Astrocyte (in vitro differentiated cells and primary cell): ENCODE results near the gene PODNL1. TPM values are rescaled to one million over a fixed set of nuclear protein-coding genes. Genes with fewer than 3 reads are reported as not detected.

ENCODE experiments used
- DNase-seq: peaks from one replicate; pipeline ENCODE4 v3.0.0-alpha.2; 2010; ENCODE audit warnings: low read depth
- FAIRE-seq: peaks from 2 replicates; lab custom pipeline; 2011; peaks lifted over from hg19 to GRCh38; lab: Jason Lieb, UNC
- H2AFZ ChIP-seq: 2 replicates; pipeline ENCODE4 v1.6.0; 2012; ENCODE audit warnings: low read depth, low read length, inconsistent platforms
- H3K27ac ChIP-seq: 2 replicates; pipeline ENCODE4 v1.5.1; 2011; ENCODE audit warnings: low read depth, low read length, inconsistent platforms
- H3K27me3 ChIP-seq: 2 replicates; pipeline ENCODE4 v1.6.0; 2011; ENCODE audit warnings: low read length, inconsistent platforms; ENCODE audit not compliant: insufficient read depth
- H3K36me3 ChIP-seq: 2 replicates; pipeline ENCODE4 v1.5.1; 2011; ENCODE audit warnings: low read length, inconsistent platforms; ENCODE audit not compliant: insufficient read depth
- H3K4me1 ChIP-seq: 2 replicates; pipeline ENCODE4 v1.5.1; 2011; ENCODE audit warnings: low read length, inconsistent platforms; ENCODE audit not compliant: insufficient read depth
- H3K4me2 ChIP-seq: 2 replicates; pipeline ENCODE4 v1.6.0; 2012; ENCODE audit warnings: low read length, inconsistent platforms
- H3K4me3 ChIP-seq: 2 replicates; pipeline ENCODE4 v1.5.1; 2011; ENCODE audit warnings: low read depth, mild to moderate bottlenecking, low read length, inconsistent platforms; ENCODE audit not compliant: insufficient read depth
- H3K79me2 ChIP-seq: 2 replicates; pipeline ENCODE4 v1.6.0; 2012; ENCODE audit warnings: mild to moderate bottlenecking, low read length, inconsistent platforms; ENCODE audit not compliant: insufficient read depth
- H3K9ac ChIP-seq: 2 replicates; pipeline ENCODE4 v1.6.0; 2012; ENCODE audit warnings: mild to moderate bottlenecking, low read length, inconsistent platforms
- H3K9me3 ChIP-seq: 2 replicates; pipeline ENCODE4 v1.5.1; 2012; ENCODE audit warnings: low read depth, mild to moderate bottlenecking, low read length, inconsistent platforms; ENCODE audit not compliant: insufficient read depth
- H4K20me1 ChIP-seq: 2 replicates; pipeline ENCODE4 v1.6.0; 2012; ENCODE audit warnings: low read length, inconsistent platforms; ENCODE audit not compliant: insufficient read depth
- H3K27ac Mint-ChIP-seq: one replicate; pipeline ENCODE4 v1.8.0; 2021; ENCODE audit warnings: mild to moderate bottlenecking, mixed read lengths; ENCODE audit not compliant: unreplicated experiment
- H3K27me3 Mint-ChIP-seq: one replicate; pipeline ENCODE4 v1.8.0; 2021; ENCODE audit warnings: low read depth, mixed read lengths; ENCODE audit not compliant: unreplicated experiment
- H3K36me3 Mint-ChIP-seq: one replicate; pipeline ENCODE4 v1.8.0; 2021; ENCODE audit warnings: low read depth, mixed read lengths; ENCODE audit not compliant: unreplicated experiment
- H3K4me1 Mint-ChIP-seq: one replicate; pipeline ENCODE4 v1.8.0; 2021; ENCODE audit warnings: low read depth, mixed read lengths; ENCODE audit not compliant: unreplicated experiment
- H3K4me3 Mint-ChIP-seq: one replicate; pipeline ENCODE4 v1.8.0; 2021; ENCODE audit warnings: mild to moderate bottlenecking, moderate library complexity, mixed read lengths; ENCODE audit not compliant: unreplicated experiment
- H3K9me3 Mint-ChIP-seq: one replicate; pipeline ENCODE4 v1.8.0; 2021; ENCODE audit warnings: mild to moderate bottlenecking, mixed read lengths; ENCODE audit not compliant: unreplicated experiment
- EZH2 ChIP-seq: IDR thresholded peaks from 2 replicates; pipeline ENCODE4 v1.6.1; 2012; ENCODE audit warnings: mild to moderate bottlenecking, low read length, inconsistent platforms; ENCODE audit not compliant: insufficient read depth
- total RNA-seq: library from RNA; stranded (reverse); gene quantifications from 2 replicates; pipeline ENCODE4 v1.2.1, GENCODE V29; 2021
- TF ChIP-seq, protein P1 (sequence below): IDR thresholded peaks from 2 replicates; pipeline ENCODE4 v1.5.1; 2011; ENCODE audit warnings: low read depth, mild to moderate bottlenecking, inconsistent platforms, low read length, moderate library complexity; ENCODE audit not compliant: insufficient read depth

The PODNL1 gene
- total RNA-seq, 1 donor from 2014 or later = 3.3 TPM

DNA sequence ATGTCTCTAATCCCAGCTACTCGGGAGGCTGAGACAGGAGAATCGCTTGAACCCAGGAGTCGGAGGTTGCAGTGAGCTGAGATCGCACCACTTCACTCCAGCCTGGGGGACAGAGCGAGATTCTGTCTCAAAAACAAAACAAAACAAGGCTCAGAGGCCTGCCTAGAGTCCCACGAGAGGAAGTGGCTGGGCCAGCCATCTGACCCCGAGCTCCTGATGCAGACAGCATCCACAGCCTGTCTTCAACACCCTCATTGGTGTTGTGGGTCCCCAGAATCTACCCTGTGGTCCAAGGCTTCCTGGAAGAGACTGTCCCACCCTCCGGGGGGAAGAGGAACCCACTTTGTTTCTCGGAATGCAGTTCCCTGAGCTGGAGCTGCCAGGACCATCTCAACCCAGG, 43.2 kb upstream of the PODNL1 start:
- Mint-ChIP-seq H3K4me1 (peaks cover 7% of the 10 kb centered on the region), H3K27me3 (no peaks in the 10 kb centered on the region), H3K9me3 (no peaks in the 10 kb centered on the region), H3K4me3 (no peak overlapping the region), H3K36me3 (peaks cover 5% of the 10 kb centered on the region), H3K27ac (no peak overlapping the region)
- H3K9ac ChIP-seq = no peak overlapping the region
- FAIRE-seq (no peak), DNase-seq (no peak)
- H3K4me1 ChIP-seq = peaks cover 3% of the 10 kb centered on the region
- no peak overlapping the region for H3K27ac ChIP-seq
- TF ChIP-seq, protein P1, sequence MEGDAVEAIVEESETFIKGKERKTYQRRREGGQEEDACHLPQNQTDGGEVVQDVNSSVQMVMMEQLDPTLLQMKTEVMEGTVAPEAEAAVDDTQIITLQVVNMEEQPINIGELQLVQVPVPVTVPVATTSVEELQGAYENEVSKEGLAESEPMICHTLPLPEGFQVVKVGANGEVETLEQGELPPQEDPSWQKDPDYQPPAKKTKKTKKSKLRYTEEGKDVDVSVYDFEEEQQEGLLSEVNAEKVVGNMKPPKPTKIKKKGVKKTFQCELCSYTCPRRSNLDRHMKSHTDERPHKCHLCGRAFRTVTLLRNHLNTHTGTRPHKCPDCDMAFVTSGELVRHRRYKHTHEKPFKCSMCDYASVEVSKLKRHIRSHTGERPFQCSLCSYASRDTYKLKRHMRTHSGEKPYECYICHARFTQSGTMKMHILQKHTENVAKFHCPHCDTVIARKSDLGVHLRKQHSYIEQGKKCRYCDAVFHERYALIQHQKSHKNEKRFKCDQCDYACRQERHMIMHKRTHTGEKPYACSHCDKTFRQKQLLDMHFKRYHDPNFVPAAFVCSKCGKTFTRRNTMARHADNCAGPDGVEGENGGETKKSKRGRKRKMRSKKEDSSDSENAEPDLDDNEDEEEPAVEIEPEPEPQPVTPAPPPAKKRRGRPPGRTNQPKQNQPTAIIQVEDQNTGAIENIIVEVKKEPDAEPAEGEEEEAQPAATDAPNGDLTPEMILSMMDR = no peak
- no peak for TF ChIP-seq EZH2
- no peaks in the 10 kb centered on the region for H3K36me3 ChIP-seq
- no peak overlapping the region for H2AFZ ChIP-seq
- no peaks in the 10 kb centered on the region for H3K27me3 ChIP-seq
- peaks cover 5% of the 10 kb centered on the region for H4K20me1 ChIP-seq
- no peaks in the 10 kb centered on the region for H3K9me3 ChIP-seq
- H3K4me3 ChIP-seq = no peak overlapping the region
- no peaks in the 10 kb centered on the region for H3K79me2 ChIP-seq
- no peak overlapping the region for H3K4me2 ChIP-seq

DNA sequence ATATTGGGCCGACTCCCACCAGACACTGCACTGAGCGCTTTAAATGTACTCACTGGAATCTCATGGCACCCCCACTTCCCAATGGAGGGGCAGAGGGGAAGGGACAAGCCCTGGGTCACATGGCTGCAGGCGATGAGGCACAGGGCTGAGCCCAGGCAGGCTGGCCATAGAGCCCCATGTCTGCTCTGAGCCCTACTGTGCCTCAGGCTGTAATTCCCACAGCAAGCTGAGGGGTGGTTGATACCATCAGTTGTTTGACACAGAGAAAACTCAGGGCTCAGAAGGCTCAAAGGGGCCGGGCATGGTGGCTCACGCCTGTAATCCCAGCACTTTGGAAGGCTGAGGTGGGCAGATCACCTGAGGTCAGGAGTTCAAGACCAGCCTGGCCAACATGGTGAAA, 42.8 kb upstream of the PODNL1 start:
- H3K4me3 Mint-ChIP-seq = no peak overlapping the region
- H3K4me1 Mint-ChIP-seq = peaks cover 10% of the 10 kb centered on the region
- H2AFZ ChIP-seq = no peak overlapping the region
- TF ChIP-seq, protein P1 = no peak
- TF ChIP-seq EZH2 = no peak
- no peaks in the 10 kb centered on the region for H3K36me3 ChIP-seq
- no peak overlapping the region for H3K27ac ChIP-seq
- H3K27me3 ChIP-seq = no peaks in the 10 kb centered on the region
- H3K4me3 ChIP-seq = no peak overlapping the region
- H3K79me2 ChIP-seq = no peaks in the 10 kb centered on the region
- H3K36me3 Mint-ChIP-seq = peaks cover 9% of the 10 kb centered on the region
- no peaks in the 10 kb centered on the region for H3K9me3 ChIP-seq
- DNase-seq (no peak), FAIRE-seq (no peak)
- H3K4me2 ChIP-seq = no peak overlapping the region
- no peak overlapping the region for H3K27ac Mint-ChIP-seq
- H4K20me1 ChIP-seq = peaks cover 5% of the 10 kb centered on the region
- no peaks in the 10 kb centered on the region for H3K4me1 ChIP-seq
- H3K9ac ChIP-seq = no peak overlapping the region
- no peaks in the 10 kb centered on the region for H3K27me3 Mint-ChIP-seq
- H3K9me3 Mint-ChIP-seq = no peaks in the 10 kb centered on the region

DNA sequence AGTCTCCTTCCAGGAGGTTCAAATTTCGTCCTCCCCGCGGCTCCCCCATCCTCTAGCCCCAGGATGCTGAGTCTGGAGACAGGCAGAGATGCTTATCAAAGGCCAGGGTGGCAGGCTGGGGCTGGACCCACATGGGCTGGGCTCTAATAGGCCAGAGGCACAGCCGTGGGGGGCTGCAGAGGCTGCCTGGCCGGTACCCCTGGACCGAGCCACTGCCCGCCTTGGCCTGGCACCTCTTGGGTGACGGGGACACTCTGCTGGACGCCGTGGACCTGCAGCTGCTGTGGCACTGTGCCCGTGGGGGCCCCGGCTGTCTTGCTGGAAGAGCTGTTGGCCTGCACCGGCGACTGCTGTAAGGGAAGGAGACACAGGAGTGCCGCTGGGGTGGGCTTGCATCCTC, 42.1 kb upstream of the PODNL1 start:
- DNase-seq (no peak), FAIRE-seq (no peak)
- H3K4me2 ChIP-seq = no peak overlapping the region
- Mint-ChIP-seq H3K4me1 (peaks cover 6% of the 10 kb centered on the region), H3K27me3 (no peaks in the 10 kb centered on the region), H3K36me3 (peaks cover 14% of the 10 kb centered on the region), H3K4me3 (no peak overlapping the region), H3K9me3 (no peaks in the 10 kb centered on the region), H3K27ac (no peak overlapping the region)
- TF ChIP-seq EZH2 = no peak
- TF ChIP-seq, protein P1 = no peak
- no peaks in the 10 kb centered on the region for H3K36me3 ChIP-seq
- no peak overlapping the region for H3K4me3 ChIP-seq
- H3K9me3 ChIP-seq = no peaks in the 10 kb centered on the region
- no peaks in the 10 kb centered on the region for H3K4me1 ChIP-seq
- peaks cover under 1% of the 10 kb centered on the region for H4K20me1 ChIP-seq
- no peaks in the 10 kb centered on the region for H3K27me3 ChIP-seq
- H2AFZ ChIP-seq = no peak overlapping the region
- no peak overlapping the region for H3K9ac ChIP-seq
- no peak overlapping the region for H3K27ac ChIP-seq
- no peaks in the 10 kb centered on the region for H3K79me2 ChIP-seq
